Measurements from ENCODE around the gene RPL29.

RPL29 gene

DNA sequence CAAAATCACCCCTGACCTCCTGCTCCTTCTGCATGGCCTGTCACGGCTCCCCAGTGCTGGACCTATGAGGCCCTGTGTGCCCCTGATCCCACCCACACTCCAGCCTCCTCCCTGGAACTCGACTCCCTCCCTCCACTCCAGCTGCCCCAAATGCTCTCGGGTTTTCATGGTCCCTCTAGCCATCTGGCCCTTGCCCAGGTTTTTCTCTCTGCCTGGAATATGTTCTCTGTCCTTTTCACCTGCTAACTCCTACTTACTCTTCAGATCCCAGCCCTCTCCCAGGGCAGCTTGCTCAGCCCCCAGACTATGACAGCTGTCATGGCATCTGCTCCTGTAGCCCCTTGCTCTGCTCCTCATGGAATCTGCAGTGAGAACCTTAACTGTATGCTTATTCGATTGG lies 30.3 kb upstream of the RPL29 start:
- FAIRE-seq (no peak), DNase-seq (ENCODE audit: low spot score) (no peak)

GRCh38 chr3:52025453-52025852 lies 29.8 kb upstream of the RPL29 start:
- FAIRE-seq: no peak
- DNase-seq (ENCODE audit: low spot score): no peak

- no peak for FAIRE-seq
- no peak for DNase-seq (ENCODE audit: low spot score)
These were observed 29.2 kb upstream of the RPL29 start for GRCh38 chr3:52024765-52025452.

GRCh38 chr3:52023860-52024764 lies 28.4 kb upstream of the RPL29 start:
- FAIRE-seq: no peak
- no peak for DNase-seq (ENCODE audit: low spot score)

- DNase-seq (ENCODE audit: low spot score) (no peak), FAIRE-seq (no peak)
These were observed 27.5 kb upstream of the RPL29 start for GRCh38 chr3:52023101-52023770.

DNA sequence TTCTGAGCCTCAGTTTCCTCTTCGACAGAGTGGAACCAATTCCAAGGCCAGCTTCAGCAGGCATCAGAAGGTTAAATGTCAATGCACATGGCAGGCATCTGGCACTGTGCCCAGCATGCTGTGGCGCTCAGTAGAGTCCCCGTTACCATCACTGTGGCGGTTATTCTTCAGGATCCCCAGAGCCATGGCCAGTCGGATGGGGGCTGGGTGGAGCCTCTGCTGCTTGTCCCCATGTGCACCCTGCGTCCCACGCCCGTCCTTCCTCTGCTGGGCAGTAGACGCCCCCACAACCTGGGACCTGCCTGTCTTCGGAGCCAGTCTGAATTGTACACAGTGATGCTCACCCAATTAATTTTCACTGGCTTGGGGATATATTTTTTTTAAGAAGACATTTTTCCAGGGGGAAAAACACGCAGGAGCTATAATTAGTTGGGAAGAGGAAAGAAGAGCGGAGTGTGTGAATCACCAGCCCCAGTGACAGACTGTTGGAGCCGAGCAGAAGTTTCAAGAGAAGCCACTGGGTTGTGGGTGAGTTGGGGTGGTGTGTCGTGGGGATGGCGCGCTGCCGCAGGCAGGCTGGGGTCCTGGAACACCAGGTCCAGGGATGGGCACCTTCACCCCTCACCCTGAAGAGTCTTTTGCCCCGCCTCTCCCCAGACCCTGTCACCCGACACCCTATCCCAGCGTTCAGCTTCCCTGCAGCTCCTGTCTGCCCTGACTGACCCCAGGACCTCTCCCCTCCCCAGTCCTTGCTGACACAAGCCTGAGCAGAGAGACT lies 26.8 kb upstream of the RPL29 start:
- FAIRE-seq (no peak), DNase-seq (ENCODE audit: low spot score) (no peak)

GRCh38 chr3:52021489-52022268 lies 26.0 kb upstream of the RPL29 start:
- no peak for DNase-seq (ENCODE audit: low spot score)

GRCh38 chr3:52020796-52021195 lies 25.1 kb upstream of the RPL29 start:
- DNase-seq (ENCODE audit: low spot score) (no peak), FAIRE-seq (no peak)

More at GRCh38 chr3:52021489-52022268, 26.0 kb upstream of the RPL29 start:
- no peak for FAIRE-seq

DNA sequence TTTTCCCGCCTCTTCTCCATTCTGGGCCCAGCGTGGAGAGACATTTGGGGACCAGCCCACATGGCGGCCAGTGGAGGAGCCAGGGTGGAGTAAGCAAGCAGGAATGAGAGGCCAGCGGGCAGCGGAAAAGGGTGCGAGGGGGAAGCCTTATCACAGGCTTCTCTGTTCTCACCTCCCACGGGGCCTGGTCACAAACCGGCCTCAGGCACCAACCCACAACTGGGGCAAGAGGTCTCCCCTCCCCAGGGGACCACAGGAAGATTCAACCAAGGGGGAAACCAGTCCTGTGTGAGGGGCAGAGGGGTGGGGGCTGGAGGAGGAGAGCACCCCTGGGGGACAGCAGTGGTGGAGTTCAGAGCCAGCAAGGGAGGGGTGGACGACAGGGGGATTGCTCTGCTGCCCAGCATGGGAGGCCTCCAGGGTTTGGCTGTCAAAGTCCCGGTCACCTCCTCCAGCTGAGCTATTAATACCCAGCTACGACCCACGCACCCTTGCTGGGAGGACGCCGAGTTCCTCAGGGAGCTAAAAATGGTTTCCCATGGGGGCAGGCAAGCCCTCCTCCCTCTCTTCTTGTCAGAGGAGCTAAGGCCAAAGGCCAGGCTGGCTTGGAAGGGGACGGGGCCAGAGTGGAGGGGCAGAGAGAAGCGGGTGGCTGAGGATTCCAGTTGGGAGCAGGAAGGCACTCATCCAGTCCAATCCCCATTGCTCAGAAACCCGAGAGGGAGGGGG lies 23.8 kb upstream of the RPL29 start:
- DNase-seq (ENCODE audit: low spot score) (no peak), FAIRE-seq (no peak)

GRCh38 chr3:52018319-52019000 lies 22.8 kb upstream of the RPL29 start:
- FAIRE-seq: no peak

GRCh38 chr3:52017586-52017985 lies 21.9 kb upstream of the RPL29 start:
- FAIRE-seq: no peak
- DNase-seq (ENCODE audit: low spot score): no peak

More at GRCh38 chr3:52018319-52019000, 22.8 kb upstream of the RPL29 start:
- DNase-seq (ENCODE audit: low spot score): no peak

DNA sequence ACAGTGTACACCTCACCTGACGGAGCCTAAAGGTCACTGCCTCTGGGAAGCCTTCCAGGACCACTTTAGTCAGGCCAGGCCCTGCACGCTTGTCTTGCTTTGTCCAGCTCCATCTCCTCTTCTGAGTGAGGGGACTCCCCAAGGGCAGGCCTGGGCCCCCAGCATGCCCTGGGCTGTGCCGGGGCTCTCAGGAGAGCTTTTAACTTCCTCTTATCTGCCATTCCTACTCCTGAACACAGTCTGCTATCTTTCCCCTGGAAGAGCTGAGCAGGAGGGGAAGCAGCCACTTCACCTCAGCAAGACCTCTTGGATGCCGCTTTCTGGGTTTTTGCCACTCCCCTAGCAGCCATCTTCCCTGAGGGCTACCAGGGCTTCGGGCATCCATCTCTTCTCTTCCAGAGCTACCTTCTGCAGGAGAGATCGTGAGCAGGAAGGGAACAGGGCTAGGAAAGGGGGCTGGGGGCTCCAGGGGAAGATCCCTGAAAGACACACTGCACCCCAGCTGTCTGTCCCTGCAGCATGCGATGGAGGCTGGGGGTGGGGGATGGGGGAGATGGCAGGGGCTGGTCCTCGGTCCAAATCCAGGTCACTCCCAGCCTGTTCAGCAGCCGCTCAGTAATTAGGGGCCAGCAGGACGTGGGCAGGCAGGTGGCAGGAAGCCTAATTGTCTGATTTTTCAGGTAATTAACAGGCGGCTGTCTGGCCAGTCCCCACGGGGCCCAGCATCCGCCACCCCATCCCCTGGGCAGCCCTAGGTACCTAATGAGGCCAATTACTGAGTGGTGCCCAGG lies 19.9 kb upstream of the RPL29 start:
- no peak for DNase-seq (ENCODE audit: low spot score)

GRCh38 chr3:52014613-52015012 lies 18.9 kb upstream of the RPL29 start:
- no peak for FAIRE-seq
- DNase-seq (ENCODE audit: low spot score): no peak

More for the DNA sequence above, 19.9 kb upstream of the RPL29 start:
- no peak for FAIRE-seq

DNA sequence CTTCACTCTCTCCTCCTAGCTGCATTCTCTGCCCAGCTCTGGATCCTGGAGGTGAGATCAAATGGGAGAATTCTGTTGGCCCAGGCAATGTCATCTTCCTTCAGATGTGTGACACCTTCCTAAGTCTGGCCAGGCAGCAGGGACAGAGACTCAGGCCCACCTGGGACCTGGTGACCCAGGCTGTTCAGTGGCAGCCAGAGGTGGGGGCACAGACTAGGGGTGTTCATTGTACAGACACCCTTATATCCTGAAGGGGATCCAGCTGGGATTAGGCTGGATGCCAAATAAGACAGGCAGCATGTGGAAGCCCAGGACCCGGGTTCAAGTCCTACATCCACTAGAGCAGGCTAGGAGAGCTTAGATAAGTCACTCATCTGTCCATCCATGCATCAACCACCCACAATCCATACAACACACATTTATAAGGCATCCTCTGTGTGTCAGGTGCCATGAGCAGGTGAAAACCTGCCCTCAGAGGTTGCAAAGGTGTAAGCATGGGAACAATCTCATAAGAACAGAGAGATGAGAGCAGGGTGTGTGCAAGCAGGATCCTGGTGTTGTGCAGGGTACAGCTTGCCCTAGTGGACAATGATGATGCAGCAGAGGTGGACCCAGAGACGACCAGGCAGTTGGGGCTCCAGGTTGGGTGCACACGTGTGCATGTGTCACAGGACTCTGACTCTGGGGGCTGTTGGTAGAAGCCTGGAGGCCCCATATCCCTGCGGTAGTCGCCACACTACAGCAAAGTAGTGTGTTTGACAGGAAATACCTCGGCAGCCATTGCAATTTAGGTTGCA lies 18.3 kb upstream of the RPL29 start:
- FAIRE-seq (peak; percentile 17), DNase-seq (ENCODE audit: low spot score) (no peak)

DNA sequence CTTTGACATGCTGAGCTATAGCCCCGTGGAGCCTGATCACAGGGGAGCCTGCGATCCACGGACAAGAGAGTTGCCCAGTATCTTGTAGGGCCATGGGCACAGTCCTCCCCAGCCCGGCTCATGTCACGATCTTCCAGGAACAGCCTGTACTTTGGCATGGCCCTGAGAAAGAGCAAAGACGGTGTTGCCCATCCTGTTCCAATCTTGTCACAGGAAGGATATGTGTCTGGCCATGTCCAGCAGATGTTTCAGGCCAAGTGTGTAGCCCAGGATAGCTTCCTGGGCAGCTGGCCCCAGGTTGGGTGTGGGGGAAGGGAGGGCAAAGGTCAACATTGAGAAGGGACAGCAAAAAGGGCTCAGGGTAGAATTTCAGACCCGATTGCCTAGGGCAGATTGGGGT lies 17.0 kb upstream of the RPL29 start:
- FAIRE-seq (peak; percentile 42), DNase-seq (ENCODE audit: low spot score) (no peak)

DNA sequence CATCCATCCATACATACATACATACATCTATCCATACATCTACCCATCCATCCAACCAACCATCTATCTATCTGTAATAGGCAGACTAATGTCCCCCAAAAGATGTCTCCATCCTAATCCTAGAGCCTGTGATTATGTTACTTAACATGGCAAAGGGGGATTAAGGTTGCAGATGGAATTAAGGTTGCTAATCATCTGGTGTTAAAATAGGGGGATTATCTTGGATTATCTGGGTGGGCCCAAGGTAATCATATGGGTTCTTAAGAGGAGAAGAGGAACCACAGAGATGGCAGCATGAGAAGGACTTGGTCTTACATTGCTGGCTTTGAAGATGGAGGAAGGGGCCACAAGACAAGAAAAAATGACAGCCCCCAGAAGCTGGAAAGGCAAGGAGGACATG lies 14.7 kb upstream of the RPL29 start:
- FAIRE-seq: peak; percentile 42

DNA sequence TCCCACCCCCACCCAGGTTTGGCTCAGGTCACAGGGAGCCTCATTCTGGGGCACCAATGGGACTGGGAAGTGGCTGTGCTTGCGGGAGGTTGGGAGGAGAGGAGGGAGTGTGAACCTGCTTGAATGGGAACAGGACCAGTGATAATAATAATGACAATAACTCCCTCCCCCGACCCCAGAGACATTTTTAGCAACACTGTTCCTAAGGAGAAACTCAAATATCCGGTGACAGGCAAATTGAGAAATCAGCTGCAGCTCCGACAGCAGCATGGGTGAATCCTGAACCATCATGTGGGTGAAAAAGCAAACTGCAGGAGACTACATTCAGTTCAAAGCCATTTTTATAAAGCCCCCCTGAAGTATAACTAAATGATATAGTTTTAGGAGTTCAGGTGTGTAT lies 11.6 kb upstream of the RPL29 start:
- FAIRE-seq (no peak), DNase-seq (ENCODE audit: low spot score) (no peak)

More for the DNA sequence above, 14.7 kb upstream of the RPL29 start:
- no peak for DNase-seq (ENCODE audit: low spot score)

DNA sequence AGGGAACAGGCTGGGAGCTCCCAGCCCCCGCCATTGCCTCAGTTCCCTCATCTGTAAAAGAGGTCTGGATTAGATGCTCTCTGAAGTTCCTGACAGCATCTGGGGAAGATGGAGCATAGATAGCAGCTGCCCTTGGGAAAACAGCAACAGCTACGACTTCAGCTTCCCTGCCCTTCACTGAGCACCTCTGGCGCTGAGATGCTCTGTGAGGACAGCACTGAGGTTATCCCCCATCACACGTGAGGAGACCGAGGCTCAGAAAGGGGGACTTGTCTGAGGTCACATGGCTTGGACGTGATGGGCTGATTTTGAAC lies 11.1 kb upstream of the RPL29 start:
- no peak for FAIRE-seq
- DNase-seq (ENCODE audit: low spot score): no peak
